ENCODE measurements around the gene WDR54.

Gene WDR54

DNA sequence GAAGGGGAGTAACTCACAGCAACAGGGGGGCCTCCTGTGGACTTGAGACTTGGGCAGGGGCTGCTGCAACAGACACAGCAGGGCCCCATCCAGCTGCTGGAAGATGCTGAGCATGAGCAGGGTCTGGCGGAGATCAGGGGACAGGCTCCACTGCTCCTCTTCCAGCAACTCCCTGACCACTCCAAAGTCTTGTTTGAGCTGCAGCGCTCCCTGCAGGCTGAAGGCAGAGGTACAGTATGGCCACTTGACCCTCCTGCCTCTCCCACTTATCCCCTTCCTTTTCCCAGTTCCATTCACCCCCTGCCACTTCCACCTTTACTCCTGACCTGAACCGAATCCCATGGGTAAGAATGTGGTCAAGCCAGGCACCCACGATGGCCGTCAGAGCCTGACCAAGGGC is 53.4 kb downstream of the WDR54 start:
- Histone ChIP-seq H3K79me2 (peaks cover 3% of the 10 kb centered on the region), H3K4me3 (ENCODE audit: low read depth, low read length) (no peak overlapping the region), H2AFZ (no peak overlapping the region), H3K27ac (no peak overlapping the region), H3K9ac (no peak overlapping the region), H3K9me3 (ENCODE audit: control insufficient read depth, low read length) (no peaks in the 10 kb centered on the region), H3K4me2 (ENCODE audit: low read length) (no peak overlapping the region), H3K4me1 (peaks cover 8% of the 10 kb centered on the region), H3K27me3 (ENCODE audit: control insufficient read depth, insufficient read depth, low read length) (no peaks in the 10 kb centered on the region), H3K36me3 (ENCODE audit: control insufficient read depth, insufficient read depth, low read length) (no peaks in the 10 kb centered on the region)
- TF ChIP-seq, protein P1, sequence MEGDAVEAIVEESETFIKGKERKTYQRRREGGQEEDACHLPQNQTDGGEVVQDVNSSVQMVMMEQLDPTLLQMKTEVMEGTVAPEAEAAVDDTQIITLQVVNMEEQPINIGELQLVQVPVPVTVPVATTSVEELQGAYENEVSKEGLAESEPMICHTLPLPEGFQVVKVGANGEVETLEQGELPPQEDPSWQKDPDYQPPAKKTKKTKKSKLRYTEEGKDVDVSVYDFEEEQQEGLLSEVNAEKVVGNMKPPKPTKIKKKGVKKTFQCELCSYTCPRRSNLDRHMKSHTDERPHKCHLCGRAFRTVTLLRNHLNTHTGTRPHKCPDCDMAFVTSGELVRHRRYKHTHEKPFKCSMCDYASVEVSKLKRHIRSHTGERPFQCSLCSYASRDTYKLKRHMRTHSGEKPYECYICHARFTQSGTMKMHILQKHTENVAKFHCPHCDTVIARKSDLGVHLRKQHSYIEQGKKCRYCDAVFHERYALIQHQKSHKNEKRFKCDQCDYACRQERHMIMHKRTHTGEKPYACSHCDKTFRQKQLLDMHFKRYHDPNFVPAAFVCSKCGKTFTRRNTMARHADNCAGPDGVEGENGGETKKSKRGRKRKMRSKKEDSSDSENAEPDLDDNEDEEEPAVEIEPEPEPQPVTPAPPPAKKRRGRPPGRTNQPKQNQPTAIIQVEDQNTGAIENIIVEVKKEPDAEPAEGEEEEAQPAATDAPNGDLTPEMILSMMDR (IDR thresholded peaks at IDR 0.05): no peak

All from parathyroid adenoma (tissue), 2 donors.